Keratinocyte (primary cell): ENCODE data around the gene CTTN. TPM values are rescaled to one million over a fixed set of nuclear protein-coding genes. Genes with fewer than 3 reads are reported as not detected.

Experiments used
- DNase-seq: peaks from one replicate; pipeline ENCODE4 v3.0.0-alpha.2; 2011; ENCODE audit warnings: low read depth, missing footprints, low spot score
- FAIRE-seq: peaks from 2 replicates; lab custom pipeline; 2011; peaks lifted over from hg19 to GRCh38; lab: Jason Lieb, UNC
- H2AFZ ChIP-seq: 2 replicates; pipeline ENCODE4 v1.6.0; 2012; ENCODE audit warnings: low read length, control low read depth, inconsistent platforms; ENCODE audit not compliant: control insufficient read depth
- H3K27ac ChIP-seq: 2 replicates; pipeline ENCODE4 v1.5.1; 2011; ENCODE audit warnings: low read length; ENCODE audit not compliant: control insufficient read depth, insufficient read depth
- H3K27me3 ChIP-seq: 3 replicates; pipeline ENCODE4 v1.6.0; 2011; ENCODE audit warnings: low read length; ENCODE audit not compliant: control insufficient read depth, insufficient read depth; ENCODE audit errors: extremely low read depth
- H3K36me3 ChIP-seq, 2 experiments: 2 replicates in 1 of 2; 3 replicates in 1 of 2; pipeline ENCODE4 v1.5.1; 2011; ENCODE audit warnings: low read length in 2 of 2, mild to moderate bottlenecking in 1 of 2; ENCODE audit not compliant: control insufficient read depth in 2 of 2, insufficient read depth in 2 of 2; ENCODE audit errors: extremely low read depth in 1 of 2
- H3K4me1 ChIP-seq: 3 replicates; pipeline ENCODE4 v1.5.1; 2011; ENCODE audit warnings: low read length; ENCODE audit not compliant: control insufficient read depth, insufficient read depth; ENCODE audit errors: extremely low read depth
- H3K4me2 ChIP-seq: 3 replicates; pipeline ENCODE4 v1.6.0; 2011; ENCODE audit warnings: low read depth, low read length; ENCODE audit not compliant: control insufficient read depth, insufficient read depth; ENCODE audit errors: extremely low read depth
- H3K4me3 ChIP-seq, 3 experiments: fragments of 200-600 bp in 1 of 3; sonication (generic) in 1 of 3; 2 replicates in 2 of 3; 3 replicates in 1 of 3; pipeline ENCODE4 v1.5.1; 2011 to 2016; ENCODE audit warnings: low read length in 3 of 3, mild to moderate bottlenecking in 3 of 3, control low read depth in 2 of 3, inconsistent platforms in 1 of 3, low read depth in 1 of 3, mixed read lengths in 1 of 3, mixed run types in 1 of 3, moderate library complexity in 1 of 3; ENCODE audit not compliant: control insufficient read depth in 2 of 3, insufficient read depth in 2 of 3; ENCODE audit errors: extremely low read depth in 1 of 3
- H3K79me2 ChIP-seq: 2 replicates; pipeline ENCODE4 v1.6.0; 2012; ENCODE audit warnings: low read length; ENCODE audit not compliant: control insufficient read depth, insufficient read depth
- H3K9ac ChIP-seq: 3 replicates; pipeline ENCODE4 v1.6.0; 2011; ENCODE audit warnings: low read length; ENCODE audit not compliant: control insufficient read depth, insufficient read depth; ENCODE audit errors: extremely low read depth
- H3K9me1 ChIP-seq: 3 replicates; pipeline ENCODE4 v1.6.0; 2011; ENCODE audit warnings: low read length; ENCODE audit not compliant: control insufficient read depth, insufficient read depth; ENCODE audit errors: extremely low read depth
- H3K9me3 ChIP-seq: 2 replicates; pipeline ENCODE4 v1.5.1; 2012; ENCODE audit warnings: low read depth, low read length; ENCODE audit not compliant: control insufficient read depth
- H4K20me1 ChIP-seq: 3 replicates; pipeline ENCODE4 v1.6.0; 2011; ENCODE audit warnings: low read length; ENCODE audit not compliant: control insufficient read depth, insufficient read depth; ENCODE audit errors: extremely low read depth
- EZH2 ChIP-seq: IDR thresholded peaks from one replicate; pipeline ENCODE4 v1.6.1; 2012; ENCODE audit warnings: inconsistent platforms, mild to moderate bottlenecking, low read length, moderate library complexity
- dilution Hi-C: fragments of 300-500 bp; cut with MboI; formaldehyde crosslinking; loops from one replicate; pipeline ENCODE4 v1.7.0; 2020; ENCODE audit warnings: low sequenced_read_pairs; ENCODE audit not compliant: extremely low pct_ligation_motif_present
- polyA plus RNA-seq, 5 experiments: library from polyadenylated mRNA; depleted of rRNA in 3 of 5; stranded (reverse) in 3 of 5; stranded (forward) in 1 of 5; unstranded in 1 of 5; fragments of >200 nt; gene quantifications; 1 replicate in 1 of 5; 2 replicates in 3 of 5; 3 replicates in 1 of 5; pipeline versions ENCODE4 v1.2.1 to v1.2.3, GENCODE V29; 2011 to 2012; ENCODE audit warnings: missing spikeins in 2 of 5, low read depth in 1 of 5, low replicate concordance in 1 of 5
- TF ChIP-seq, protein P1 (sequence below), 3 experiments: IDR thresholded peaks in 1 of 3; conservative IDR thresholded peaks in 1 of 3; optimal IDR thresholded peaks in 1 of 3; 2 replicates in 2 of 3; 3 replicates in 1 of 3; pipeline versions ENCODE3 to v1.5.1; 2011; ENCODE audit warnings: low read length in 3 of 3, mild to moderate bottlenecking in 3 of 3, moderate library complexity in 2 of 3, control low read depth in 1 of 3, inconsistent platforms in 1 of 3; ENCODE audit not compliant: insufficient read depth in 2 of 3; ENCODE audit errors: extremely low read depth in 1 of 3

CTTN gene
- polyA plus RNA-seq, 1 donor (not counting 4 experiments of a cell fraction or from before 2014, with no cell fraction given), result 184 TPM

DNA sequence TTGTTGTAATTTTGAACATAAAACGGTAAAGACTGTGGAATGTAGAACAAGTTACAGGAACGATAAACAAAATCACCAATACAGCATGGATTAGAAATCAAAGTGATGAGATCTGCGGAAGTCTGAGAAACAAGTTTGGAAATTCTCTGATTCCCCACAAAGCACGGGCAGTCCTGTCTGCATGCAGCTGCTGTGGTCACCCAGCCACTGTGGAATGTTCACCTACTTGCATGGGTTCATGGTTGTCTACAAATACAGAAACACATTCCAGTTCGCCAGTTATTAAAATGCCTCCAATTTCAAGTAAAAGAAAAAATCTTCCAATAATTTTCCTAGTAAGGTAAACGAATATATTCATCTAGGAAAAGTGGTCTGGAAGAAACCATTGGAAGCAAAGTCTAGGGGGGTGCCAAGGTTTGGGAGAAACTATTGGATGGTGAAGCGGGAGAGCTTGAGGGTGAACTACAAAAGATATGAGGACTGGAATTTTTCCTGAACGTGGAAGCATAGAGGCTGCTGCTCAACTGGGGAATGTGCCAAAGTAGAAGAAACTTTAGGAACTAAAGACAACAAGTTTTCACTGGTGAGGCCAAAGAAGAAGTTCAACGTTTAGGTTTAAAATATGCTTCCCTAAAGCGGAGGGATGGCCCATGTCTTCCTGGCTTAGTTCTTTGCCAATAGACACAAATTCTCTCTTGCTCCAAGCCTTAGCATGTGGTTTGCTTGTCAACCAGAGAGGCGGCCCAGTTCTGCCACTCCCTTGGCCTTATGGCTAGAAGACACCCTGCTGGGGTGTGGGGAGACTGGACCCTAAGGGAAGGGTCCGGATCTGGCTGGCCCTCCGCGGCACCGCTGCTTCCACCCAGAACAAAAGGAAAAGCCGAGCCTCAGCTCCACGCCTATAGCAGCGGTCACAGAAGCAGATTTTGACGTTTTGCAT is 70.2 kb downstream of the CTTN start:
- DNase-seq (no peak), FAIRE-seq (no peak)
- Histone ChIP-seq H3K9me1 (no peaks in the 10 kb centered on the region), H3K9ac (no peak overlapping the region), H3K36me3 (no peaks in the 10 kb centered on the region), H3K27ac (no peak overlapping the region), H3K4me3 (no peak overlapping the region), H3K9me3 (no peaks in the 10 kb centered on the region), H3K79me2 (no peaks in the 10 kb centered on the region), H3K27me3 (no peaks in the 10 kb centered on the region), H2AFZ (no peak overlapping the region), H3K4me1 (no peaks in the 10 kb centered on the region), H4K20me1 (no peaks in the 10 kb centered on the region), H3K4me2 (no peak overlapping the region)
- dilution Hi-C loops, result no loop called here
- TF ChIP-seq, protein P1, sequence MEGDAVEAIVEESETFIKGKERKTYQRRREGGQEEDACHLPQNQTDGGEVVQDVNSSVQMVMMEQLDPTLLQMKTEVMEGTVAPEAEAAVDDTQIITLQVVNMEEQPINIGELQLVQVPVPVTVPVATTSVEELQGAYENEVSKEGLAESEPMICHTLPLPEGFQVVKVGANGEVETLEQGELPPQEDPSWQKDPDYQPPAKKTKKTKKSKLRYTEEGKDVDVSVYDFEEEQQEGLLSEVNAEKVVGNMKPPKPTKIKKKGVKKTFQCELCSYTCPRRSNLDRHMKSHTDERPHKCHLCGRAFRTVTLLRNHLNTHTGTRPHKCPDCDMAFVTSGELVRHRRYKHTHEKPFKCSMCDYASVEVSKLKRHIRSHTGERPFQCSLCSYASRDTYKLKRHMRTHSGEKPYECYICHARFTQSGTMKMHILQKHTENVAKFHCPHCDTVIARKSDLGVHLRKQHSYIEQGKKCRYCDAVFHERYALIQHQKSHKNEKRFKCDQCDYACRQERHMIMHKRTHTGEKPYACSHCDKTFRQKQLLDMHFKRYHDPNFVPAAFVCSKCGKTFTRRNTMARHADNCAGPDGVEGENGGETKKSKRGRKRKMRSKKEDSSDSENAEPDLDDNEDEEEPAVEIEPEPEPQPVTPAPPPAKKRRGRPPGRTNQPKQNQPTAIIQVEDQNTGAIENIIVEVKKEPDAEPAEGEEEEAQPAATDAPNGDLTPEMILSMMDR (optimal IDR thresholded peaks at IDR 0.05 in 1 of 3, IDR thresholded peaks at IDR 0.05 in 1 of 3, conservative IDR thresholded peaks at IDR 0.05 in 1 of 3; ENCODE audit: extremely low read depth in 1 of 3, insufficient read depth in 2 of 3, low read length in 3 of 3), result no peak
- no peak for TF ChIP-seq EZH2

DNA sequence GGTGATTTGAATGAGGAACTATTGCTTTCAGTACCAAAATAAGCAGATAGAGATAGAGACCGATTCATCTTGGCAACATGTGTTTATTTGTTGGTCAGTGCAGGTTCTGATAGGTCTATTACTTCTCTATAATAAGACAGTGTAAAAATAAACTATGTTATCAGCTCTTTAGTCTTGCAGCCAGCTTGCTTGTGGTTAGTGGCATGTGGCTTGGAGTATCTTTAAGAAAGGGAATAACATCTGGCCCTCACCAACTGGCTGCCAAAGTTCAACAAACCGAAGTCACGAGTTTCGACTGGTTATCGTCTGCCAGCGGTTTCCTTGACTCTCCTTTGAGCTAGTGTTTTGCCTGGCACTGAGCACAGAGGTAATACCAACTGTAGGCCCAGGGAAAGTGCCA is 71.8 kb downstream of the CTTN start:
- DNase-seq (no peak), FAIRE-seq (no peak)

More for the DNA sequence above, 71.8 kb downstream of the CTTN start:
- H3K4me3 ChIP-seq, result no peak overlapping the region
- TF ChIP-seq, protein P1 (optimal IDR thresholded peaks at IDR 0.05 in 1 of 3, IDR thresholded peaks at IDR 0.05 in 1 of 3, conservative IDR thresholded peaks at IDR 0.05 in 1 of 3; ENCODE audit: extremely low read depth in 1 of 3, insufficient read depth in 2 of 3, low read length in 3 of 3), result no peak
- no peak for TF ChIP-seq EZH2
- no peaks in the 10 kb centered on the region for H3K79me2 ChIP-seq
- H3K9ac ChIP-seq, result no peak overlapping the region
- H3K27ac ChIP-seq, result no peak overlapping the region
- no peak overlapping the region for H3K4me2 ChIP-seq
- dilution Hi-C loops, result no loop called here
- H3K36me3 ChIP-seq, result no peaks in the 10 kb centered on the region
- no peaks in the 10 kb centered on the region for H3K9me3 ChIP-seq
- no peak overlapping the region for H2AFZ ChIP-seq
- no peaks in the 10 kb centered on the region for H4K20me1 ChIP-seq
- no peaks in the 10 kb centered on the region for H3K4me1 ChIP-seq
- H3K9me1 ChIP-seq, result no peaks in the 10 kb centered on the region
- H3K27me3 ChIP-seq, result no peaks in the 10 kb centered on the region
